GM18507 (cell line): Measurements from ENCODE around the gene POPDC2.
"Not testable (repeated sequence)": the region's sequence is repeated elsewhere in the genome, so short reads cannot be mapped to it uniquely, and the experiment has no call there.

Experiments
- DNase-seq: peaks from one replicate; pipeline ENCODE4 v3.0.0; 2011; ENCODE audit warnings: low read depth; ENCODE audit not compliant: insufficient read length; ENCODE audit errors: extremely low spot score
- FAIRE-seq: peaks from 2 replicates; lab custom pipeline; 2011; peaks lifted over from hg19 to GRCh38; lab: Jason Lieb, UNC

The POPDC2 gene

GRCh38 chr3:119624002-119624720, 36.2 kb downstream of the POPDC2 start:
- no peak for DNase-seq
- FAIRE-seq: no peak

- FAIRE-seq (no peak), DNase-seq (no peak)
Observed at GRCh38 chr3:119620899-119621298, 39.5 kb downstream of the POPDC2 start.

- no peak for DNase-seq
- FAIRE-seq: peak; percentile 51
Observed at GRCh38 chr3:119619094-119619493, 41.3 kb downstream of the POPDC2 start.

- FAIRE-seq (no peak), DNase-seq (no peak)
Observed at GRCh38 chr3:119616056-119616455, 44.3 kb downstream of the POPDC2 start.

GRCh38 chr3:119613872-119614271, 46.5 kb downstream of the POPDC2 start:
- FAIRE-seq (peak; percentile 55), DNase-seq (no peak)

GRCh38 chr3:119613201-119613600, 47.2 kb downstream of the POPDC2 start:
- FAIRE-seq: no peak

GRCh38 chr3:119611664-119612063, 48.7 kb downstream of the POPDC2 start:
- no peak for DNase-seq
- FAIRE-seq: no peak

More at GRCh38 chr3:119613201-119613600, 47.2 kb downstream of the POPDC2 start:
- DNase-seq: no peak

- DNase-seq (no peak), FAIRE-seq (no peak)
Observed at GRCh38 chr3:119609301-119609700, 51.1 kb downstream of the POPDC2 start.

- no peak for FAIRE-seq
- DNase-seq: no peak
Observed at GRCh38 chr3:119608405-119609000, 51.9 kb downstream of the POPDC2 start.

- DNase-seq (no peak), FAIRE-seq (no peak)
Observed at GRCh38 chr3:119604878-119605277, 55.5 kb downstream of the POPDC2 start.

GRCh38 chr3:119602676-119603075, 57.7 kb downstream of the POPDC2 start:
- FAIRE-seq: peak; percentile 58
- no peak for DNase-seq

GRCh38 chr3:119601154-119601553, 59.2 kb downstream of the POPDC2 start:
- peak; percentile 59 for FAIRE-seq
- no peak for DNase-seq

GRCh38 chr3:119600732-119601131, 59.7 kb downstream of the POPDC2 start:
- DNase-seq: peak; percentile 55
- peak; percentile 91 for FAIRE-seq

- FAIRE-seq (peak; percentile 77), DNase-seq (no peak)
Observed at GRCh38 chr3:119599558-119600174, 60.7 kb downstream of the POPDC2 start.

GRCh38 chr3:119598410-119599098, 61.8 kb downstream of the POPDC2 start:
- DNase-seq: no peak
- peak; percentile 95 for FAIRE-seq

- no peak for FAIRE-seq
- DNase-seq: no peak
Observed at GRCh38 chr3:119597548-119598288, 62.7 kb downstream of the POPDC2 start, which contains the start of gene PLA1A. Gene PLA1A (plus strand): TSS chr3:119597885. CDS start chr3:119597914, 29 bp downstream.

GRCh38 chr3:119596398-119596797, 64.0 kb downstream of the POPDC2 start:
- FAIRE-seq (peak; percentile 84), DNase-seq (no peak)

- no peak for FAIRE-seq
Observed at GRCh38 chr3:119595639-119596334, 64.6 kb downstream of the POPDC2 start.

GRCh38 chr3:119594929-119595328, 65.5 kb downstream of the POPDC2 start:
- not testable (repeated sequence) for DNase-seq, FAIRE-seq

More at GRCh38 chr3:119595639-119596334, 64.6 kb downstream of the POPDC2 start:
- no peak for DNase-seq
